Esophagus muscularis mucosa (tissue), 4 donors: ENCODE results near the gene MYRIP.

Experiments
- CTCF ChIP-seq, 3 experiments: fragments of 200-600 bp in 2 of 3; fragments of 450-650 bp in 1 of 3; sonication (generic) in 2 of 3; IDR thresholded peaks; one replicate each; pipeline ENCODE4 v1.5.1; 2017 to 2019; ENCODE audit warnings: antibody characterized with exemption in 3 of 3, mild to moderate bottlenecking in 2 of 3, moderate library complexity in 1 of 3
- EP300 ChIP-seq: sonication (generic); formaldehyde crosslinking; IDR thresholded peaks from one replicate; pipeline ENCODE4 v1.6.1; 2017; ENCODE audit warnings: antibody characterized with exemption
- POLR2A ChIP-seq: fragments of 450-650 bp; IDR thresholded peaks from one replicate; pipeline ENCODE4 v1.6.1; 2017; ENCODE audit warnings: antibody characterized with exemption, moderate library complexity, mild to moderate bottlenecking, low read depth
- POLR2AphosphoS5 ChIP-seq, 2 donors: sonication (generic); formaldehyde crosslinking; IDR thresholded peaks; one replicate each; pipeline ENCODE4 v1.6.1; 2017; ENCODE audit warnings: antibody characterized with exemption in 2 of 2

GRCh38 chr3:40022297-40022827, 213.0 kb downstream of the MYRIP start:
- no peak for TF ChIP-seq CTCF (IDR thresholded peaks at IDR 0.05)
- no peak for TF ChIP-seq POLR2AphosphoS5 (IDR thresholded peaks at IDR 0.05)
- TF ChIP-seq POLR2A = no peak
- TF ChIP-seq EP300 = no peak
